GM20431 (cell line): ENCODE results near the gene SEMA7A.

Experiments
- in situ Hi-C: fragments of 300-500 bp; cut with MseI, MboI; formaldehyde crosslinking; loops from one replicate; pipeline ENCODE4 v1.15.0; 2020; ENCODE audit warnings: low sequenced_read_pairs; ENCODE audit not compliant: unreplicated experiment

The SEMA7A gene

GRCh38 chr15:74362482-74362881 is 71.3 kb downstream of the SEMA7A start:
- in situ Hi-C loops, result loop anchor here (25.0 kb wide), 1 partner anchor 400 kb away; no protein-coding TSS in a partner anchor

- in situ Hi-C loops, result loop anchor here (25.0 kb wide), 1 partner anchor 401 kb away; no protein-coding TSS in a partner anchor
Measured at GRCh38 chr15:74360855-74361254, 72.9 kb downstream of the SEMA7A start.

- in situ Hi-C loops, result loop anchor here (25.0 kb wide), 1 partner anchor 403 kb away; no protein-coding TSS in a partner anchor
Measured at GRCh38 chr15:74359376-74359775, 74.4 kb downstream of the SEMA7A start.
